A549 (cell line): ENCODE measurements around the gene DMRT3. TPM values are rescaled to one million over a fixed set of nuclear protein-coding genes. Genes with fewer than 3 reads are reported as not detected.

Source experiments
- ATAC-seq, 2 experiments: fragments of 200-7000 bp in 1 of 2; fragments of >200 bp in 1 of 2; cut with Nextera tagmentation in 1 of 2; cut with Tn5 transposase in 1 of 2; 3 replicates each; pipeline versions ENCODE4 v1.8.0 to v1.9.1; 2018 to 2020; ENCODE audit warnings: mild to moderate bottlenecking in 1 of 2, moderate library complexity in 1 of 2
- CTCF ChIA-PET: fragments of 300-600 bp; sonication (Branson Sonifier 250); formaldehyde crosslinking; extraction: SDS; loops from one replicate; lab custom pipeline; 2021; ENCODE audit warnings: antibody characterized with exemption, inconsistent platforms; lab: Yijun Ruan, JAX
- POLR2A ChIA-PET: fragments of 350-600 bp; formaldehyde crosslinking; extraction: SDS; loops from one replicate; lab custom pipeline; 2021; ENCODE audit warnings: antibody characterized with exemption, inconsistent platforms; lab: Yijun Ruan, JAX
- DNase-seq, 2 experiments: peaks; one replicate each; pipeline versions ENCODE4 v3.0.0 to v3.0.0-alpha.2; 2011 to 2016; ENCODE audit warnings: low read depth in 1 of 2, low spot score in 1 of 2
- FAIRE-seq: peaks from 2 replicates; lab custom pipeline; 2011; peaks lifted over from hg19 to GRCh38; lab: Jason Lieb, UNC
- H3K27ac ChIP-seq, 2 experiments: fragments of >200 bp; sonication (Bioruptor Twin); formaldehyde crosslinking; 3 replicates each; pipeline ENCODE4 v1.5.1; 2016 to 2017
- H3K4me1 ChIP-seq: fragments of >200 bp; sonication (Bioruptor Twin); formaldehyde crosslinking; 3 replicates; pipeline ENCODE4 v1.6.1; 2016
- H3K4me2 ChIP-seq: fragments of >200 bp; sonication (Bioruptor Twin); formaldehyde crosslinking; 3 replicates; pipeline ENCODE4 v1.6.1; 2016
- H3K4me3 ChIP-seq: fragments of >200 bp; sonication (Bioruptor Twin); formaldehyde crosslinking; 3 replicates; pipeline ENCODE4 v1.5.1; 2016
- H3K9me3 ChIP-seq: fragments of >200 bp; sonication (Bioruptor Twin); formaldehyde crosslinking; 3 replicates; pipeline ENCODE4 v1.6.1; 2016
- CBX8 ChIP-seq: fragments of 200-600 bp; sonication (generic); IDR thresholded peaks from 2 replicates; pipeline ENCODE4 v1.6.1; 2016
- EHF ChIP-seq: fragments of 250-450 bp; sonication (Bioruptor Pico); IDR thresholded peaks from 2 replicates; pipeline ENCODE4 v1.5.0; 2020; ENCODE audit warnings: mild to moderate bottlenecking
- EP300 ChIP-seq, 2 experiments: fragments of >200 bp; sonication (Bioruptor Twin); formaldehyde crosslinking; IDR thresholded peaks; 2 replicates in 1 of 2; 3 replicates in 1 of 2; pipeline ENCODE4 v1.6.1; 2016 to 2017
- FOSL2 ChIP-seq, 2 experiments: fragments of 450-650 bp in 1 of 2; fragments of >200 bp in 1 of 2; sonication (Bioruptor Twin) in 1 of 2; formaldehyde crosslinking; IDR thresholded peaks; 2 replicates each; pipeline versions ENCODE4 v1.5.0 to v1.6.1; 2016 to 2020; ENCODE audit warnings: mild to moderate bottlenecking in 1 of 2, moderate library complexity in 1 of 2
- HDAC2 ChIP-seq: fragments of 200-600 bp; sonication (generic); IDR thresholded peaks from 2 replicates; pipeline ENCODE4 v1.6.1; 2016
- HOXA7 ChIP-seq: fragments of 250-450 bp; sonication (Bioruptor Pico); IDR thresholded peaks from 2 replicates; pipeline ENCODE4 v1.5.0; 2020; ENCODE audit warnings: mild to moderate bottlenecking, moderate library complexity
- HOXB5 ChIP-seq: fragments of 250-450 bp; sonication (Bioruptor Pico); IDR thresholded peaks from 2 replicates; pipeline ENCODE4 v1.5.0; 2020; ENCODE audit warnings: mild to moderate bottlenecking, moderate library complexity
- JUNB ChIP-seq: fragments of >200 bp; sonication (Bioruptor Twin); formaldehyde crosslinking; IDR thresholded peaks from 2 replicates; pipeline ENCODE4 v1.6.1; 2016
- KDM1A ChIP-seq: fragments of 200-600 bp; sonication (generic); IDR thresholded peaks from 2 replicates; pipeline ENCODE4 v1.6.1; 2016; ENCODE audit warnings: low read depth, mild to moderate bottlenecking
- NPAS2 ChIP-seq: fragments of 250-450 bp; sonication (Bioruptor Pico); IDR thresholded peaks from 2 replicates; pipeline ENCODE4 v1.8.0; 2022; ENCODE audit warnings: mild to moderate bottlenecking, moderate library complexity, borderline replicate concordance
- RAD21 ChIP-seq, 2 experiments: fragments of >200 bp in 1 of 2; sonication (Bioruptor Twin) in 1 of 2; formaldehyde crosslinking in 1 of 2; IDR thresholded peaks in 1 of 2; conservative IDR thresholded peaks in 1 of 2; 2 replicates in 1 of 2; 3 replicates in 1 of 2; pipeline ENCODE4 v1.6.1; 2012 to 2018; ENCODE audit warnings: inconsistent platforms in 1 of 2
- WGBS: methylation state at CpG from one replicate; pipeline ENCODE4 v1.1.6; 2017; ENCODE audit errors: missing lambda C conversion rate; 5-methylcytosine and 5-hydroxymethylcytosine counted together
- polyA minus RNA-seq: library from RNA; depleted of rRNA, polyadenylated mRNA; stranded (reverse); fragments of >200 nt; gene quantifications from 2 replicates; pipeline ENCODE4 v1.2.3, GENCODE V29; 2011; rRNA and poly(A)+ RNA removed
- polyA plus RNA-seq, 4 experiments: library from polyadenylated mRNA; depleted of rRNA in 3 of 4; stranded (reverse); fragments of >200 nt; fragmentation: RNase III in 1 of 4; extraction: RNeasy Plus Mini Kit Qiagen cat#74134 plus additional on column Dnase treatment in 1 of 4; gene quantifications; 2 replicates in 3 of 4; 3 replicates in 1 of 4; pipeline ENCODE4 v1.2.3, GENCODE V29; 2011 to 2017
- TF ChIP-seq, protein P1 (sequence below): fragments of >200 bp; sonication (Bioruptor Twin); formaldehyde crosslinking; IDR thresholded peaks from 3 replicates; pipeline ENCODE4 v1.6.1; 2016
- TF ChIP-seq, protein P2 (sequence below): fragments of 200-600 bp; sonication (generic); IDR thresholded peaks from 2 replicates; pipeline ENCODE4 v1.6.1; 2016; ENCODE audit warnings: antibody characterized with exemption, mild to moderate bottlenecking, moderate library complexity

DMRT3 gene, protein sequence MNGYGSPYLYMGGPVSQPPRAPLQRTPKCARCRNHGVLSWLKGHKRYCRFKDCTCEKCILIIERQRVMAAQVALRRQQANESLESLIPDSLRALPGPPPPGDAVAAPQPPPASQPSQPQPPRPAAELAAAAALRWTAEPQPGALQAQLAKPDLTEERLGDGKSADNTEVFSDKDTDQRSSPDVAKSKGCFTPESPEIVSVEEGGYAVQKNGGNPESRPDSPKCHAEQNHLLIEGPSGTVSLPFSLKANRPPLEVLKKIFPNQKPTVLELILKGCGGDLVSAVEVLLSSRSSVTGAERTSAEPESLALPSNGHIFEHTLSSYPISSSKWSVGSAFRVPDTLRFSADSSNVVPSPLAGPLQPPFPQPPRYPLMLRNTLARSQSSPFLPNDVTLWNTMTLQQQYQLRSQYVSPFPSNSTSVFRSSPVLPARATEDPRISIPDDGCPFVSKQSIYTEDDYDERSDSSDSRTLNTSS
- polyA plus RNA-seq (2011; rRNA removed) (not detected in 2 replicates), polyA plus RNA-seq (2017; fragmentation: RNase III; extraction: RNeasy Plus Mini Kit Qiagen cat#74134 plus additional on column Dnase treatment) (not detected in 3 replicates), polyA minus RNA-seq (not detected in 2 replicates)
- polyA plus RNA-seq (2012; cell fraction: cytosol; rRNA removed): not detected in 2 replicates
- polyA plus RNA-seq (2012; cell fraction: nucleus; rRNA removed): not detected in 2 replicates

DNA sequence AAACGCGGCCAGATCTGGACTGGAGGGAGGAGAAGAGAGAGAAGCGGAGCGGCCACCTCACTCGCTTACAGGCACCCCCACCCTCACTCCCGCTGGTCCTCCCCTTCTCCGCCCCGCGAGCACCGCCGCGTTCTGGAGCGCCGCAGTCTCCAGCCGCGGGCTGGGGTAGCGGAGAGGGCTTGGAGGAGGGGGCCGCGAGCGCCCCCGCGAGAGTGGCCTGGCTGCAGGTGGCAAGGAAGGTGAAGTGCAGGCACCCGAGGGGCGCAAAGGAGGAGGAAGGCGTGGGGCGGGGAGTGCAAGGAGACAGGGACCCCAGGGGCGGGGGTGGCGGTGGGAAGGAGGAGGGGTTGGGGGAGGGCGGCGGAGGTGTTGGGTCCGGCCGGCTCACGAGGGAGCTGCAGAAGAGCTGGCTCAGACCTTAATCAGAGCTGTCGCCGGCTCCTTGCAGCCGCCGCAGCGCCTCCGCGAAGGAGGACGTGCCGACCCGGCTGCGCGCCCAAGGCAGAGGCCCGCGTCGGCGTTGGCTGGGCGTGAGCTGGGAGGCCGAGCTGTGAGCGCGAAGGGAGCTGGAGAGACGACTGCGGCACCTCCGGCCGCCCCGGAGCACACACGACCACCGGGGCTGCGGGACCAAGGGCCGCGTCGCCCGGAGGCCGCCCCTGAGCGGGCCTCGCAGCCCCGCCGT lies at the start of gene DMRT3:
Gene DMRT3 (plus strand): TSS at position 398 of the 685 bp plus-strand sequence. CDS start 347 bp downstream, outside the sequence.
- DNase-seq: peak in 1 of 2 experiments; percentile 30
- peak within 1 kb of the TSS; percentile 42 for H3K4me3 ChIP-seq
- ATAC-seq: peak; percentile 62 to 82
- ChIA-PET CTCF (interaction anchor here (0.6 to 1.7 kb wide), 3 partner anchors 29 to 63 kb away, joined by 4 to 5 read pairs (median 4); no protein-coding TSS in a partner anchor), POLR2A (no interaction called here)
- H3K9me3 ChIP-seq: peaks cover 2% of the 10 kb centered on the region; the same call in 1 of the 3 replicates
- 3% methylated on average over 36 of the region's 70 CpGs for WGBS
- no peak within 1 kb of the TSS for H3K27ac ChIP-seq
- FAIRE-seq: no peak
- peak within 1 kb of the TSS; percentile 87 for H3K4me2 ChIP-seq
- TF ChIP-seq KDM1A (no peak), EP300 (IDR thresholded peaks at IDR 0.05) (no peak), RAD21 (conservative IDR thresholded peaks at IDR 0.05 in 1 of 2, IDR thresholded peaks at IDR 0.05 in 1 of 2) (no peak), HOXB5 (CRISPR knock-in tag) (no peak), JUNB (no peak), CBX8 (no peak)
- TF ChIP-seq, protein P1, sequence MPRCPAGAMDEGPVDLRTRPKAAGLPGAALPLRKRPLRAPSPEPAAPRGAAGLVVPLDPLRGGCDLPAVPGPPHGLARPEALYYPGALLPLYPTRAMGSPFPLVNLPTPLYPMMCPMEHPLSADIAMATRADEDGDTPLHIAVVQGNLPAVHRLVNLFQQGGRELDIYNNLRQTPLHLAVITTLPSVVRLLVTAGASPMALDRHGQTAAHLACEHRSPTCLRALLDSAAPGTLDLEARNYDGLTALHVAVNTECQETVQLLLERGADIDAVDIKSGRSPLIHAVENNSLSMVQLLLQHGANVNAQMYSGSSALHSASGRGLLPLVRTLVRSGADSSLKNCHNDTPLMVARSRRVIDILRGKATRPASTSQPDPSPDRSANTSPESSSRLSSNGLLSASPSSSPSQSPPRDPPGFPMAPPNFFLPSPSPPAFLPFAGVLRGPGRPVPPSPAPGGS: no peak
- H3K4me1 ChIP-seq: peaks cover 4% of the 10 kb centered on the region; the same call in 1 of the 3 replicates

DNA sequence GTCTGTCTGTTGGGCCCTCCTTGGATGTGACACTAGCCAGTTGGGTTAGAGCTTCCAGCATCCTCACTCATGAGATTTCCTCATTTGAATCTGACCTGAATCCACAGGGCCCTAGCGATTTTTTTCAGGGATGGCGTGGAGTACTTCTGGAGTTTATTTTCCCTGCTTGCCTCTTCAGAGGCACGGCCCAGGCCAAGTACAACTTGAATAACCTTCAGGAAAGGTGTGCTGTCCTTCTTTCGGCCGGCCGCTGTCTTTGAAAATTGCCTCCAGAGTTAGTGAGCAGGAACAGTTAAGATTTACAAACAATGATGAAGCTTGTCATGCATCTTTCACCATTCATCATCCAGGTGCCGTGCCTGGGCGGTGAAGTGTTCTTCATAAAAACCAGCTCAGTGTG lies 49.5 kb upstream of the DMRT3 start:
- no peak overlapping the region for H3K27ac ChIP-seq
- DNase-seq: no peak
- CTCF ChIA-PET: interaction anchor here (0.8 to 3.1 kb wide), 6 partner anchors 9 to 75 kb away, joined by 3 to 10 read pairs (median 6); no protein-coding TSS in a partner anchor
- no peaks in the 10 kb centered on the region for H3K9me3 ChIP-seq
- WGBS: 57% methylated on average over 8 of the region's 8 CpGs
- H3K4me2 ChIP-seq: no peak overlapping the region
- no peaks in the 10 kb centered on the region for H3K4me1 ChIP-seq
- POLR2A ChIA-PET: no interaction called here
- TF ChIP-seq KDM1A: no peak
- TF ChIP-seq RAD21 (conservative IDR thresholded peaks at IDR 0.05 in 1 of 2, IDR thresholded peaks at IDR 0.05 in 1 of 2): no peak
- TF ChIP-seq, protein P2, sequence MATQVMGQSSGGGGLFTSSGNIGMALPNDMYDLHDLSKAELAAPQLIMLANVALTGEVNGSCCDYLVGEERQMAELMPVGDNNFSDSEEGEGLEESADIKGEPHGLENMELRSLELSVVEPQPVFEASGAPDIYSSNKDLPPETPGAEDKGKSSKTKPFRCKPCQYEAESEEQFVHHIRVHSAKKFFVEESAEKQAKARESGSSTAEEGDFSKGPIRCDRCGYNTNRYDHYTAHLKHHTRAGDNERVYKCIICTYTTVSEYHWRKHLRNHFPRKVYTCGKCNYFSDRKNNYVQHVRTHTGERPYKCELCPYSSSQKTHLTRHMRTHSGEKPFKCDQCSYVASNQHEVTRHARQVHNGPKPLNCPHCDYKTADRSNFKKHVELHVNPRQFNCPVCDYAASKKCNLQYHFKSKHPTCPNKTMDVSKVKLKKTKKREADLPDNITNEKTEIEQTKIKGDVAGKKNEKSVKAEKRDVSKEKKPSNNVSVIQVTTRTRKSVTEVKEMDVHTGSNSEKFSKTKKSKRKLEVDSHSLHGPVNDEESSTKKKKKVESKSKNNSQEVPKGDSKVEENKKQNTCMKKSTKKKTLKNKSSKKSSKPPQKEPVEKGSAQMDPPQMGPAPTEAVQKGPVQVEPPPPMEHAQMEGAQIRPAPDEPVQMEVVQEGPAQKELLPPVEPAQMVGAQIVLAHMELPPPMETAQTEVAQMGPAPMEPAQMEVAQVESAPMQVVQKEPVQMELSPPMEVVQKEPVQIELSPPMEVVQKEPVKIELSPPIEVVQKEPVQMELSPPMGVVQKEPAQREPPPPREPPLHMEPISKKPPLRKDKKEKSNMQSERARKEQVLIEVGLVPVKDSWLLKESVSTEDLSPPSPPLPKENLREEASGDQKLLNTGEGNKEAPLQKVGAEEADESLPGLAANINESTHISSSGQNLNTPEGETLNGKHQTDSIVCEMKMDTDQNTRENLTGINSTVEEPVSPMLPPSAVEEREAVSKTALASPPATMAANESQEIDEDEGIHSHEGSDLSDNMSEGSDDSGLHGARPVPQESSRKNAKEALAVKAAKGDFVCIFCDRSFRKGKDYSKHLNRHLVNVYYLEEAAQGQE: no peak
- no peak for TF ChIP-seq FOSL2 (IDR thresholded peaks at IDR 0.05)
- no peak for TF ChIP-seq FOSL2 (CRISPR knock-in tag; IDR thresholded peaks at IDR 0.05)
- no peak for TF ChIP-seq CBX8
- TF ChIP-seq EHF (CRISPR knock-in tag): no peak
- no peak for TF ChIP-seq HOXA7 (CRISPR knock-in tag)
- no peak for TF ChIP-seq NPAS2 (CRISPR knock-in tag)
- TF ChIP-seq HDAC2: no peak
- no peak for FAIRE-seq
- no peak for ATAC-seq
- H3K4me3 ChIP-seq: no peak overlapping the region
